SU-DHL-6 (cell line): ENCODE results near the gene APOL2.
A peak's percentile ranks its signal among the peaks of the same experiment; 100 is the strongest.

Experiments used
- H2AFZ ChIP-seq: fragments of 200-600 bp; sonication (generic); 2 replicates; pipeline ENCODE4 v1.6.1; 2014; ENCODE audit warnings: low read depth, mild to moderate bottlenecking, moderate library complexity, mixed read lengths, antibody characterized with exemption, low read length; ENCODE audit not compliant: severe bottlenecking
- H3F3A ChIP-seq: fragments of 200-600 bp; shearing (Covaris generic); 2 replicates; pipeline ENCODE4 v1.6.0; 2016; ENCODE audit warnings: antibody characterized with exemption, mild to moderate bottlenecking; ENCODE audit not compliant: insufficient read depth
- H3K27ac ChIP-seq: fragments of 200-600 bp; sonication (generic); 2 replicates; pipeline ENCODE4 v1.5.1; 2016; ENCODE audit warnings: low read depth, mild to moderate bottlenecking, low read length, moderate library complexity, mixed read lengths
- H3K27me3 ChIP-seq: fragments of 200-600 bp; sonication (generic), shearing (Covaris generic); 2 replicates; pipeline ENCODE4 v1.6.0; 2014; ENCODE audit warnings: mild to moderate bottlenecking, low read length
- H3K36me3 ChIP-seq: fragments of 200-600 bp; sonication (generic); 2 replicates; pipeline ENCODE4 v1.6.1; 2014; ENCODE audit warnings: mild to moderate bottlenecking, low read length, mixed read lengths
- H3K4me2 ChIP-seq: fragments of 300-600, 200-600 bp; shearing (Covaris generic), sonication (generic); 2 replicates; pipeline ENCODE4 v1.6.0; 2014; ENCODE audit warnings: low read length, low read depth, mild to moderate bottlenecking; ENCODE audit not compliant: poor library complexity, severe bottlenecking
- H3K4me3 ChIP-seq: fragments of 200-600 bp; sonication (generic); 2 replicates; pipeline ENCODE4 v1.5.1; 2014; ENCODE audit warnings: antibody characterized with exemption, low read length, mild to moderate bottlenecking, mixed read lengths; ENCODE audit not compliant: insufficient read depth, poor library complexity, severe bottlenecking
- H3K79me2 ChIP-seq: fragments of 200-600 bp; sonication (generic); 2 replicates; pipeline ENCODE4 v1.6.1; 2014; ENCODE audit warnings: mild to moderate bottlenecking, low read length, moderate library complexity; ENCODE audit not compliant: insufficient read depth
- H3K9ac ChIP-seq: fragments of 200-600 bp; sonication (generic); 2 replicates; pipeline ENCODE4 v1.7.0; 2014; ENCODE audit warnings: mild to moderate bottlenecking, low read length
- H3K9me2 ChIP-seq: fragments of 200-600 bp; sonication (generic); replicated peaks from 2 replicates; pipeline ENCODE4 v1.6.1; 2014; ENCODE audit warnings: low read length; ENCODE audit not compliant: insufficient read depth
- H3K9me3 ChIP-seq: fragments of 200-600 bp; sonication (generic); 2 replicates; pipeline ENCODE4 v1.6.1; 2014; ENCODE audit warnings: low read length, mixed read lengths; ENCODE audit not compliant: insufficient read depth
- H4K20me1 ChIP-seq: fragments of 200-600 bp; sonication (generic); 2 replicates; pipeline ENCODE4 v1.6.1; 2014; ENCODE audit warnings: low read depth, mild to moderate bottlenecking, antibody characterized with exemption, low read length, moderate library complexity, mixed read lengths
- CTCF ChIP-seq: fragments of 200-600 bp; sonication (generic); IDR thresholded peaks from one replicate; pipeline ENCODE4 v1.5.1; 2017; ENCODE audit warnings: antibody characterized with exemption, mild to moderate bottlenecking, low read length, moderate library complexity; ENCODE audit not compliant: insufficient read depth, poor library complexity, severe bottlenecking
- EZH2phosphoT487 ChIP-seq: fragments of 200-600 bp; sonication (generic), shearing (Covaris generic); conservative IDR thresholded peaks from 2 replicates; pipeline ENCODE4 v1.6.1; 2018; ENCODE audit warnings: mild to moderate bottlenecking, antibody characterized with exemption, low read length, moderate library complexity, mixed read lengths

APOL2 gene

DNA sequence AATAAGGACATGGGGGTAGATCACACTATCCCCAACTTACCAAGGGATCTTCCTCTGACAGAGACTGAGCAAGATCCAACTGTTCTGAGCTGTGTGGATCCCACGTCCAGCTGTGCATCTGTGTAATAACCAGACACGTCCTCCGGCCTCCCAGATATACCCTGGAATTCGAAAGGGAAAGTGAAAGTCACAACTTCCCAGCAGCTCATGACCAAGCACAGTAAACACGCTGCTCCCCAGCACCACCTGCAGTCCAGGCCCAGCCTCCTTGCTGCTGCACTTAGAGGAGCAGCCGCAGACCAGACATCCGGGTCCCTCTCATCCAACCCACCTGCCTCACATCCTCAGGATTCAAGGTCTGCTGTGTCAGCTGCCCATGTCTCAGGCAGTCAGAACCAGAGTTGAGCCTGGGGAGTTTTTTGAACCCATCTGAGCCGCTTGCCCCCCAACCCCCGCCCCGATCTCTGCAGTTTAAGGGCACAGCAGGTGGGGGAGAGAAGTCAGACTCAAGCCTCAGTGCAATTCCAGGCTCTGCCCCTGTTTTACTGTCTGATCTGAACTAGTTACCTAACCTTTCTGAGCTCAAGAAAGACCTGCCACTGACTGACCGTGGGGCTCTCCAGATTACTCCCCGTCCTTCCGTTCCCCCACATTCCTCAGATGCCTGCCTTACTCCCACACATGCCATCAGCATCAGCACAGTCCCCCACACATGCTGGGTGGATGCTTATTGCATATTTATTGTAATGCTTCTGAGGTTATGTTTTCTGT, at the start of gene APOL2:
Gene APOL2 (minus strand): TSS at position 127 of the 771 bp plus-strand sequence. CDS start 6,365 bp downstream, outside the sequence.
- peak; percentile 35 for TF ChIP-seq CTCF
- TF ChIP-seq EZH2phosphoT487: no peak
- H3K9me2 ChIP-seq: no peaks in the 10 kb centered on the region
- peak within 1 kb of the TSS; percentile 37 for H2AFZ ChIP-seq
- H3K27me3 ChIP-seq: no peaks in the 10 kb centered on the region
- H3K36me3 ChIP-seq: no peaks in the 10 kb centered on the region
- no peak within 1 kb of the TSS for H3K27ac ChIP-seq
- H3K9ac ChIP-seq: peak within 1 kb of the TSS; percentile 19; the same call in 1 of the 2 replicates
- no peak within 1 kb of the TSS for H3K4me3 ChIP-seq
- no peaks in the 10 kb centered on the region for H4K20me1 ChIP-seq
- no peaks in the 10 kb centered on the region for H3F3A ChIP-seq
- H3K4me2 ChIP-seq: peak within 1 kb of the TSS; percentile 42
- H3K9me3 ChIP-seq: no peaks in the 10 kb centered on the region
- no peaks in the 10 kb centered on the region for H3K79me2 ChIP-seq

- H3K36me3 ChIP-seq: peaks cover 11% of the 10 kb centered on the region
- H2AFZ ChIP-seq: no peak overlapping the region
- H3K9me2 ChIP-seq: no peaks in the 10 kb centered on the region
- no peak overlapping the region for H3K4me2 ChIP-seq
- no peak overlapping the region for H3K4me3 ChIP-seq
- H3F3A ChIP-seq: no peaks in the 10 kb centered on the region
- TF ChIP-seq EZH2phosphoT487: no peak
- TF ChIP-seq CTCF: no peak
- no peaks in the 10 kb centered on the region for H3K27me3 ChIP-seq
- H3K79me2 ChIP-seq: no peaks in the 10 kb centered on the region
- H4K20me1 ChIP-seq: no peaks in the 10 kb centered on the region
- H3K9ac ChIP-seq: no peak overlapping the region
- no peaks in the 10 kb centered on the region for H3K9me3 ChIP-seq
- no peak overlapping the region for H3K27ac ChIP-seq
Observed at GRCh38 chr22:36288571-36289405, 49.5 kb upstream of the APOL2 start.

DNA sequence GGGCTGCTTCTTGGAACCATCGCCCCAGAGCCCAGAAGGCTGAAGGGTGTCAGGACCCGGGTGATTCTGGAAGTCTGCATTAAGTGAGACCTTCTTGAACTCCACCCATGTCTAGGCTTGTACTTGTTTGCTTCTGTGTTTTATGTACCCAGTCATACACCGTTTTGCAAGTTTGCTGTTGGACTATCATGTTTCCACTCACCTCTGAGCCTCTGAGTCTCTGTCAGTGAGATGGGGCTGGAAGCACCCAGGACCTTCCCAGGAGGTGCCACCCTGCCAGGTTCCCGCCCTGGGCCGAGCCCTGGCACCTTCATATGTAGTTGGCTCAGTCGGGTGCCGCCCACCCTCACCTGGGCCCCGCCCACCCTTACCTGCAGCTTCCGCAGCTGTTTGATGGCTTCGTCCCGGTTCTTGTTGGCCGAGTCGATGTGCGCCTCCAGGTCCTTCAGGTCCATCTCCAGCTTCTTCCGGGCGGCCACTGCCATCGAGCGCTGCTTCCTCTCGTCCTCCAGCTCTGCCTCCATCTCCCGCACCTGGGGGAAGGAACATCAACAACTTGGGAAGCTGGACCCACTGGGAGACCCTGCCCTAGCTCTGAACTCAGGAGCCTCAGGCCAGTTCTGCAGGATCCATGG, 48.7 kb upstream of the APOL2 start:
- H3K4me3 ChIP-seq: no peak overlapping the region
- TF ChIP-seq CTCF: no peak
- no peak for TF ChIP-seq EZH2phosphoT487
- H3K36me3 ChIP-seq: peaks cover 11% of the 10 kb centered on the region
- H3F3A ChIP-seq: no peaks in the 10 kb centered on the region
- H3K9me3 ChIP-seq: no peaks in the 10 kb centered on the region
- no peaks in the 10 kb centered on the region for H3K27me3 ChIP-seq
- H3K4me2 ChIP-seq: no peak overlapping the region
- H3K79me2 ChIP-seq: no peaks in the 10 kb centered on the region
- H4K20me1 ChIP-seq: no peaks in the 10 kb centered on the region
- H3K27ac ChIP-seq: no peak overlapping the region
- no peaks in the 10 kb centered on the region for H3K9me2 ChIP-seq
- no peak overlapping the region for H3K9ac ChIP-seq
- H2AFZ ChIP-seq: no peak overlapping the region
